DOHH2 (cell line): ENCODE results near the gene RMDN2.
"Not testable (repeated sequence)": the region's sequence is repeated elsewhere in the genome, so short reads cannot be mapped to it uniquely, and the experiment has no call there.

Source experiments
- H3F3A ChIP-seq: fragments of 200-600 bp; sonication (generic), shearing (Covaris generic); 2 replicates; pipeline ENCODE4 v1.6.0; 2016; ENCODE audit warnings: antibody characterized with exemption, mild to moderate bottlenecking; ENCODE audit not compliant: control insufficient read depth, insufficient read depth
- H3K27ac ChIP-seq: fragments of 200-600 bp; sonication (generic); 2 replicates; pipeline ENCODE4 v1.5.1; 2014; ENCODE audit warnings: low read depth, mild to moderate bottlenecking, low read length, moderate library complexity
- H3K27me3 ChIP-seq: fragments of 200-600 bp; sonication (generic); 2 replicates; pipeline ENCODE4 v1.6.1; 2014; ENCODE audit warnings: mild to moderate bottlenecking, low read length, mixed read lengths; ENCODE audit not compliant: control insufficient read depth
- H3K36me3 ChIP-seq: fragments of 200-600 bp; sonication (generic); 2 replicates; pipeline ENCODE4 v1.6.1; 2014; ENCODE audit warnings: mild to moderate bottlenecking, low read length, moderate library complexity, mixed read lengths; ENCODE audit not compliant: control insufficient read depth
- H3K4me1 ChIP-seq: fragments of 200-600 bp; sonication (generic); 2 replicates; pipeline ENCODE4 v1.6.1; 2014; ENCODE audit warnings: mild to moderate bottlenecking, low read length, mixed read lengths; ENCODE audit not compliant: control insufficient read depth
- H3K4me2 ChIP-seq: fragments of 200-600 bp; sonication (generic); 2 replicates; pipeline ENCODE4 v1.6.0; 2014; ENCODE audit warnings: mild to moderate bottlenecking, low read length, moderate library complexity
- H3K4me3 ChIP-seq: fragments of 200-600 bp; sonication (generic); 2 replicates; pipeline ENCODE4 v1.5.1; 2014; ENCODE audit warnings: mild to moderate bottlenecking, low read length, mixed read lengths
- H3K79me2 ChIP-seq: fragments of 200-600 bp; sonication (generic); 2 replicates; pipeline ENCODE4 v1.6.1; 2014; ENCODE audit warnings: mild to moderate bottlenecking, low read length, mixed read lengths; ENCODE audit not compliant: control insufficient read depth
- H3K9me2 ChIP-seq: fragments of 200-600 bp; sonication (generic); replicated peaks from 2 replicates; pipeline ENCODE4 v1.6.1; 2014; ENCODE audit warnings: mild to moderate bottlenecking, low read length, mixed read lengths; ENCODE audit not compliant: control insufficient read depth
- H3K9me3 ChIP-seq: fragments of 200-600 bp; sonication (generic); 2 replicates; pipeline ENCODE4 v1.6.1; 2014; ENCODE audit warnings: antibody characterized with exemption, low read length, mixed read lengths; ENCODE audit not compliant: control insufficient read depth, insufficient read depth
- H4K20me1 ChIP-seq: fragments of 200-600 bp; sonication (generic); 2 replicates; pipeline ENCODE4 v1.6.0; 2014; ENCODE audit warnings: low read depth, mild to moderate bottlenecking, antibody characterized with exemption, low read length, moderate library complexity; ENCODE audit not compliant: control insufficient read depth, insufficient read depth
- EZH2phosphoT487 ChIP-seq: fragments of 200-600 bp; sonication (generic); IDR thresholded peaks from 2 replicates; pipeline ENCODE4 v1.6.1; 2017; ENCODE audit warnings: borderline replicate concordance, mild to moderate bottlenecking, antibody characterized with exemption, low read length, moderate library complexity, mixed read lengths
- TF ChIP-seq, protein P1 (sequence below): fragments of 200-600 bp; sonication (generic); IDR thresholded peaks from one replicate; pipeline ENCODE4 v1.5.1; 2014; ENCODE audit warnings: antibody characterized with exemption, mild to moderate bottlenecking, low read depth, low read length; ENCODE audit not compliant: poor library complexity, severe bottlenecking

Gene RMDN2

DNA sequence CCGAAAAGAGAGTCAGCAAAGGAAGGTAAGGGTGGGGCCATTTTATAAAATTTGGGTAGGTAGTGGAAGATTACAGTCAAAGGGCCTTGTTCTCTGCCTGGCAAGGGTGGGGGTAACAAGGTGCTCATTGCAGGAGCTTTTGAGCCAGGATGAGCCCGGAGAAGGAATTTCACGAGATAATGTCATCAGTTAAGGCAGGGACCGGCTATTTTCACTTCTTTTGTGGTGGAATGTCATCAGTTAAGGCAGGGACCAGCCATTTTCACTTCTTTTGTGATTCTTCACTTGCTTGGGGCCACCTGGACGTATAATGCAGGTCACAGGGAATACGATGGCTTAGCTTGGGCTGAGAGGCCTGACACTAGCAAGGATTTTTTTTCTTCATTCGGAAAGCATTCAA is 92.7 kb downstream of the RMDN2 start:
- H4K20me1 ChIP-seq = no peaks in the 10 kb centered on the region

DNA sequence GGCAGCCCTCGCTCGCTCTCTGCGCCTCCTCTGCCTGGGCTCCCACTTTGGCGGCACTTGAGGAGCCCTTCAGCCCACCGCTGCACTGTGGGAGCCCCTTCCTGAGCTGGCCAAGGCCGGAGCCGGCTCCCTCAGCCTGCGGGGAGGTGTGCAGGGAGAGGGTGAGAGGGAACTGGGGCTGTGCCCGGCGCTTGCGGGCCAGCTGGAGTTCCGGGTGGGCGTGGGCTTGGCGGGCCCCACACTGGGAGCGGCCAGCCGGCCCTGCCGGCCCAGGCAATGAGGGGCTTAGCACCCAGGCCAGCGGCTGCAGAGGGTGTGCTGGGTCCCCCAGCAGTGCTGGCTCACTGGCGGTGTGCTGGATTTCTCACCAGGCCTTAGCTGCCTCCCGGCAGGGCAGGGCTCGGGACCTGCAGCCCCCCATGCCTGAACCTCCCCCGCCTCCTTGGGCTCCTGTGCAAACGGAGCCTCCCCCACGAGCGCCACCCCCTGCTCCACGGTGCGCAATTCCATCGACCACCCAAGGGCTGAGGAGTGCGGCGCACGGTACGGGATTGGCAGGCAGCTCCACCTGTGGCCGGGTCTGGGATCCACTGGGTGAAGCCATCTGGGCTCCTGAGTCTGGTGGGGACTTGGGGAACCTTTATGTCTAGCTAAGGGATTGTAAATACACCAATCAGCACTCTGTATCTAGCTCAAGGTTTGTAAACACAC is 95.4 kb downstream of the RMDN2 start:
- H4K20me1 ChIP-seq, H3K27me3 ChIP-seq, H3K4me2 ChIP-seq, H3K79me2 ChIP-seq, H3K4me3 ChIP-seq, H3F3A ChIP-seq, H3K9me3 ChIP-seq, H3K4me1 ChIP-seq, H3K36me3 ChIP-seq, H3K27ac ChIP-seq, H3K9me2 ChIP-seq: not testable (repeated sequence)

More for the DNA sequence above, 92.7 kb downstream of the RMDN2 start:
- Histone ChIP-seq H3K79me2 (no peaks in the 10 kb centered on the region), H3K27me3 (no peaks in the 10 kb centered on the region), H3K4me3 (no peak overlapping the region), H3K9me2 (no peaks in the 10 kb centered on the region), H3K9me3 (no peaks in the 10 kb centered on the region), H3K27ac (no peak overlapping the region), H3K4me1 (no peaks in the 10 kb centered on the region), H3K36me3 (no peaks in the 10 kb centered on the region), H3F3A (no peaks in the 10 kb centered on the region), H3K4me2 (no peak overlapping the region)
- TF ChIP-seq EZH2phosphoT487 = no peak
- TF ChIP-seq, protein P1, sequence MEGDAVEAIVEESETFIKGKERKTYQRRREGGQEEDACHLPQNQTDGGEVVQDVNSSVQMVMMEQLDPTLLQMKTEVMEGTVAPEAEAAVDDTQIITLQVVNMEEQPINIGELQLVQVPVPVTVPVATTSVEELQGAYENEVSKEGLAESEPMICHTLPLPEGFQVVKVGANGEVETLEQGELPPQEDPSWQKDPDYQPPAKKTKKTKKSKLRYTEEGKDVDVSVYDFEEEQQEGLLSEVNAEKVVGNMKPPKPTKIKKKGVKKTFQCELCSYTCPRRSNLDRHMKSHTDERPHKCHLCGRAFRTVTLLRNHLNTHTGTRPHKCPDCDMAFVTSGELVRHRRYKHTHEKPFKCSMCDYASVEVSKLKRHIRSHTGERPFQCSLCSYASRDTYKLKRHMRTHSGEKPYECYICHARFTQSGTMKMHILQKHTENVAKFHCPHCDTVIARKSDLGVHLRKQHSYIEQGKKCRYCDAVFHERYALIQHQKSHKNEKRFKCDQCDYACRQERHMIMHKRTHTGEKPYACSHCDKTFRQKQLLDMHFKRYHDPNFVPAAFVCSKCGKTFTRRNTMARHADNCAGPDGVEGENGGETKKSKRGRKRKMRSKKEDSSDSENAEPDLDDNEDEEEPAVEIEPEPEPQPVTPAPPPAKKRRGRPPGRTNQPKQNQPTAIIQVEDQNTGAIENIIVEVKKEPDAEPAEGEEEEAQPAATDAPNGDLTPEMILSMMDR = no peak

GRCh38 chr2:38021589-38021988 is 96.5 kb downstream of the RMDN2 start:
- Histone ChIP-seq H3F3A (no peaks in the 10 kb centered on the region), H3K27ac (no peak overlapping the region), H3K4me1 (no peaks in the 10 kb centered on the region), H3K9me3 (no peaks in the 10 kb centered on the region), H3K27me3 (no peaks in the 10 kb centered on the region), H3K36me3 (no peaks in the 10 kb centered on the region), H3K4me2 (no peak overlapping the region), H3K4me3 (no peak overlapping the region), H4K20me1 (no peaks in the 10 kb centered on the region), H3K9me2 (no peaks in the 10 kb centered on the region), H3K79me2 (no peaks in the 10 kb centered on the region)
- TF ChIP-seq, protein P1 = no peak
- TF ChIP-seq EZH2phosphoT487 = no peak

DNA sequence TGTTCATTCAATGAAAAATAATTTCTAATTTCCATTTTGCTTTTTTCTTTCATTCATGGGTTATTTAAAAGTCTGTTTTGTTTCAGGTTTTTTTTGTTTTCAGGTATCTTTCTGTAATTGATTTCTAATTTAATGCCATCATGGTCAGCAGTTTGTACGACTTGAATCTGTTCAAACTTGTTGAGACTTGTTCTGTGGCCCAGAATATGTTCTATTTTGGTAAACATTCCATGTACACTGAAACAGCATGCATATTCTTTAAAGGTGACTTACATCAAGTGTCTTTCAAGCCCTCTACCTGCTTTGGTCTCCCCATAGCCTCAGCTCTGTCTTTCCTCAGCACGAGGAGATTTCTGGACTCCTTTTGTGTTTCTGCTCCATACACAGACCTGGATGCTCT is 101.8 kb downstream of the RMDN2 start:
- Histone ChIP-seq H3F3A (no peaks in the 10 kb centered on the region), H3K4me1 (no peaks in the 10 kb centered on the region), H3K9me3 (no peaks in the 10 kb centered on the region), H3K79me2 (no peaks in the 10 kb centered on the region), H3K27me3 (peaks cover 4% of the 10 kb centered on the region), H3K36me3 (no peaks in the 10 kb centered on the region), H4K20me1 (no peaks in the 10 kb centered on the region), H3K27ac (no peak overlapping the region), H3K4me3 (no peak overlapping the region), H3K9me2 (no peaks in the 10 kb centered on the region), H3K4me2 (no peak overlapping the region)
- no peak for TF ChIP-seq EZH2phosphoT487
- TF ChIP-seq, protein P1 = no peak
